Liver (tissue), 9 donors: ENCODE data around the gene CECR2. TPM values are rescaled to one million over a fixed set of nuclear protein-coding genes. Genes with fewer than 3 reads are reported as not detected.

Source experiments
- DNase-seq: peaks from one replicate; pipeline ENCODE4 v3.0.0-alpha.2; 2017; ENCODE audit warnings: low spot score
- H3K27ac ChIP-seq, 2 donors: one replicate each; pipeline ENCODE4 v1.7.0; 2013; ENCODE audit warnings: inconsistent platforms in 2 of 2, low read length in 2 of 2, control low read depth in 1 of 2, low read depth in 1 of 2, mild to moderate bottlenecking in 1 of 2
- H3K27me3 ChIP-seq, 4 donors: one replicate each; pipeline versions ENCODE4 v1.6.1 to v1.7.0; 2013; ENCODE audit warnings: low read length in 3 of 4, inconsistent platforms in 1 of 4, mild to moderate bottlenecking in 1 of 4, moderate library complexity in 1 of 4; ENCODE audit not compliant: control insufficient read depth in 4 of 4, insufficient read depth in 4 of 4
- H3K36me3 ChIP-seq, 4 donors: one replicate each; pipeline versions ENCODE4 v1.6.1 to v1.7.0; 2013; ENCODE audit warnings: low read length in 3 of 4, mild to moderate bottlenecking in 3 of 4, low read depth in 1 of 4, moderate library complexity in 1 of 4; ENCODE audit not compliant: control insufficient read depth in 4 of 4, insufficient read depth in 3 of 4
- H3K4me1 ChIP-seq, 4 donors: one replicate each; pipeline versions ENCODE4 v1.6.1 to v1.7.0; 2013; ENCODE audit warnings: low read length in 3 of 4, mild to moderate bottlenecking in 3 of 4, moderate library complexity in 1 of 4; ENCODE audit not compliant: control insufficient read depth in 4 of 4, insufficient read depth in 4 of 4
- H3K4me3 ChIP-seq, 3 donors: one replicate each; pipeline versions ENCODE4 v1.6.1 to v1.7.0; 2013; ENCODE audit warnings: low read length in 3 of 3, control low read depth in 1 of 3, low read depth in 1 of 3, mild to moderate bottlenecking in 1 of 3
- H3K9ac ChIP-seq, 2 donors: one replicate each; pipeline ENCODE4 v1.7.0; 2013; ENCODE audit warnings: low read length in 2 of 2, mild to moderate bottlenecking in 2 of 2, moderate library complexity in 2 of 2, control low read depth in 1 of 2, low read depth in 1 of 2
- H3K9me3 ChIP-seq, 4 donors: one replicate each; pipeline versions ENCODE4 v1.6.1 to v1.7.0; 2013; ENCODE audit warnings: low read length in 3 of 4; ENCODE audit not compliant: control insufficient read depth in 4 of 4
- FOXA2 ChIP-seq: IDR thresholded peaks from 2 replicates; pipeline ENCODE4 v1.6.1; 2016; ENCODE audit warnings: antibody characterized with exemption
- NR2F2 ChIP-seq: IDR thresholded peaks from 2 replicates; pipeline ENCODE4 v1.6.1; 2016; ENCODE audit warnings: antibody characterized with exemption
- RAD21 ChIP-seq, 2 donors: IDR thresholded peaks; 2 replicates each; pipeline ENCODE4 v1.6.1; 2016; ENCODE audit warnings: antibody characterized with exemption in 2 of 2, mild to moderate bottlenecking in 2 of 2
- TAF1 ChIP-seq: conservative IDR thresholded peaks from 2 replicates; pipeline ENCODE4 v1.6.1; 2016; ENCODE audit warnings: antibody characterized with exemption, mild to moderate bottlenecking
- YY1 ChIP-seq: IDR thresholded peaks from 2 replicates; pipeline ENCODE4 v1.6.1; 2016; ENCODE audit warnings: antibody characterized with exemption, mild to moderate bottlenecking
- WGBS: extraction: QIAGEN DNeasy Blood & Tissue Kit; methylation state at CpG from one replicate; pipeline ENCODE4 v1.1.7; 2013; 5-methylcytosine and 5-hydroxymethylcytosine counted together
- polyA plus RNA-seq, 2 donors: library from polyadenylated mRNA; stranded (reverse) in 1 of 2; unstranded in 1 of 2; fragments of 200-250 nt in 1 of 2; fragments of >200 nt in 1 of 2; fragmentation: Nextera tagmentation in 1 of 2; extraction: Ambion mirVana in 1 of 2; gene quantifications; one replicate each; pipeline versions ENCODE4 v1.2.1 to v1.2.3, GENCODE V29; 2013 to 2015
- total RNA-seq, 2 donors: library from RNA; depleted of rRNA; stranded (reverse); fragments of >200 nt; gene quantifications; one replicate each; pipeline ENCODE4 v1.2.3, GENCODE V29; 2014
- TF ChIP-seq, protein P1 (sequence below): fragments of 150-350 bp; IDR thresholded peaks from 2 replicates; pipeline ENCODE4 v1.5.1; 2017; ENCODE audit warnings: improper control_type of control experiment, low read depth, low read length; ENCODE audit not compliant: missing input control
- TF ChIP-seq, protein P2 (sequence below): IDR thresholded peaks from 2 replicates; pipeline ENCODE4 v1.6.1; 2016; ENCODE audit warnings: antibody characterized with exemption
- TF ChIP-seq, protein P3 (sequence below): IDR thresholded peaks from 2 replicates; pipeline ENCODE4 v1.6.1; 2016; ENCODE audit warnings: antibody characterized with exemption
- donor health status: healthy.
- donor health status: healthy.
- donor health status: healthy.
- donor health status: healthy.
- donor health status: healthy.

Gene CECR2
- total and polyA plus RNA-seq, 4 donors, result 1.8 to 9.7 (median 2.1) TPM

DNA sequence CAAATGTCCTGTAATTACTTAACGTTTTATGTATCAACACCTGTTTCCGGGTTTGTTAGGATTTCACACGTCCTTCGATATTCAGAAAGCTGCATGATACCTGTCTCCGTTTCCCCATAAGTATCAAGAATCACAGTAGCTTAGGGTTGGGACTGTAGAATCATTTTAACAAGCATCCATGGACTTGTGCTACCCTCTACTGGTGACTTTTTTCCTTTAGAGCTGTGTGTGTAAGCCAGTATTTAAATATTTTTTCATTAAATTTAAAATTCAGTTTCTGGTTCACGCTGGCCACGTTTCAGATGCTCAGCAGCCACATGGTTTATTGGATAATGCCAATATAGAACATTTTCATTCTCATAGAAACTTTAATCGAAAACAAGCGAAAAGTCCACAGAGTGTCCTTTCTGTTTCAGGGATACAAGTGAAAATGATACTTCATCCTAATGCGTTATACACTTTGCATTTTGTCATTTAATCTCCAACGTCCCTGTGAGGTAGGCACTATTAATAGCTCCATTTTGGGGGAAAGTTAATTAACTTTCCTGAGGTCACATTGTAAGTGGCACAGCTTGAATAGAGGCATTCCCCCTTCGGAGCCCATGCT lies 132.5 kb downstream of the CECR2 start:
- H3K9me3 ChIP-seq, result no peaks in the 10 kb centered on the region
- 55% methylated on average over 12 of the region's 12 CpGs for WGBS
- DNase-seq, result no peak
- H3K4me1 ChIP-seq, result no peaks in the 10 kb centered on the region
- peak; percentile 94 to 98 for TF ChIP-seq RAD21 (IDR thresholded peaks at IDR 0.05)
- TF ChIP-seq YY1, result no peak
- TF ChIP-seq, protein P1, sequence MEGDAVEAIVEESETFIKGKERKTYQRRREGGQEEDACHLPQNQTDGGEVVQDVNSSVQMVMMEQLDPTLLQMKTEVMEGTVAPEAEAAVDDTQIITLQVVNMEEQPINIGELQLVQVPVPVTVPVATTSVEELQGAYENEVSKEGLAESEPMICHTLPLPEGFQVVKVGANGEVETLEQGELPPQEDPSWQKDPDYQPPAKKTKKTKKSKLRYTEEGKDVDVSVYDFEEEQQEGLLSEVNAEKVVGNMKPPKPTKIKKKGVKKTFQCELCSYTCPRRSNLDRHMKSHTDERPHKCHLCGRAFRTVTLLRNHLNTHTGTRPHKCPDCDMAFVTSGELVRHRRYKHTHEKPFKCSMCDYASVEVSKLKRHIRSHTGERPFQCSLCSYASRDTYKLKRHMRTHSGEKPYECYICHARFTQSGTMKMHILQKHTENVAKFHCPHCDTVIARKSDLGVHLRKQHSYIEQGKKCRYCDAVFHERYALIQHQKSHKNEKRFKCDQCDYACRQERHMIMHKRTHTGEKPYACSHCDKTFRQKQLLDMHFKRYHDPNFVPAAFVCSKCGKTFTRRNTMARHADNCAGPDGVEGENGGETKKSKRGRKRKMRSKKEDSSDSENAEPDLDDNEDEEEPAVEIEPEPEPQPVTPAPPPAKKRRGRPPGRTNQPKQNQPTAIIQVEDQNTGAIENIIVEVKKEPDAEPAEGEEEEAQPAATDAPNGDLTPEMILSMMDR, result peak; percentile 76
- H3K27ac ChIP-seq, result no peak overlapping the region
- H3K36me3 ChIP-seq, result peaks cover 5 to 33% (median 18%) of the 10 kb centered on the region in 4 donors
- no peak overlapping the region for H3K9ac ChIP-seq
- no peak overlapping the region for H3K4me3 ChIP-seq
- no peaks in the 10 kb centered on the region for H3K27me3 ChIP-seq

DNA sequence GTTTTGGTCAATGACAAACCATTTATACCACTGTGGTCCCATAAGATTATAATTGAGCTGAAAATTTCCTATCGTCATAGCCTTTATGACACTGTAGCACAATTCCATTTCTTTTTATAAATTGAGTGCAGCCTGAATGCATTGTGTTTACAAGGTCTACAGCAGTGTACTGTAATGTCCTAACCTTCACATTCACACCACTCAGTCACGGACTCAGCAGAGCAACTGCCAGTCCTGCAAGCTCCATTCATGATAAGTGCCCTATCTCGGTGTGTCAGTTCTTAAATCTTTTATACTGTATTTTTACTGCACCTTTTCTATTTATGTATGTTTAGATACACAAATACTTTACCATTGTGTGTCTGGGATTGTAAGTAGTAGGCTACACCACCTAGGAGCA lies 138.8 kb downstream of the CECR2 start:
- Histone ChIP-seq H3K36me3 (peaks cover 3 to 45% (median 26%) of the 10 kb centered on the region in 4 donors), H3K9ac (no peak overlapping the region), H3K9me3 (no peaks in the 10 kb centered on the region), H3K27me3 (no peaks in the 10 kb centered on the region), H3K27ac (no peak overlapping the region), H3K4me1 (no peaks in the 10 kb centered on the region), H3K4me3 (no peak overlapping the region)
- 97% methylated on average over 3 of the region's 3 CpGs for WGBS
- no peak for DNase-seq
- TF ChIP-seq FOXA2 (no peak), TAF1 (no peak), YY1 (no peak)
- TF ChIP-seq, protein P2, sequence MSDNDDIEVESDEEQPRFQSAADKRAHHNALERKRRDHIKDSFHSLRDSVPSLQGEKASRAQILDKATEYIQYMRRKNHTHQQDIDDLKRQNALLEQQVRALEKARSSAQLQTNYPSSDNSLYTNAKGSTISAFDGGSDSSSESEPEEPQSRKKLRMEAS, result no peak
- TF ChIP-seq, protein P3, sequence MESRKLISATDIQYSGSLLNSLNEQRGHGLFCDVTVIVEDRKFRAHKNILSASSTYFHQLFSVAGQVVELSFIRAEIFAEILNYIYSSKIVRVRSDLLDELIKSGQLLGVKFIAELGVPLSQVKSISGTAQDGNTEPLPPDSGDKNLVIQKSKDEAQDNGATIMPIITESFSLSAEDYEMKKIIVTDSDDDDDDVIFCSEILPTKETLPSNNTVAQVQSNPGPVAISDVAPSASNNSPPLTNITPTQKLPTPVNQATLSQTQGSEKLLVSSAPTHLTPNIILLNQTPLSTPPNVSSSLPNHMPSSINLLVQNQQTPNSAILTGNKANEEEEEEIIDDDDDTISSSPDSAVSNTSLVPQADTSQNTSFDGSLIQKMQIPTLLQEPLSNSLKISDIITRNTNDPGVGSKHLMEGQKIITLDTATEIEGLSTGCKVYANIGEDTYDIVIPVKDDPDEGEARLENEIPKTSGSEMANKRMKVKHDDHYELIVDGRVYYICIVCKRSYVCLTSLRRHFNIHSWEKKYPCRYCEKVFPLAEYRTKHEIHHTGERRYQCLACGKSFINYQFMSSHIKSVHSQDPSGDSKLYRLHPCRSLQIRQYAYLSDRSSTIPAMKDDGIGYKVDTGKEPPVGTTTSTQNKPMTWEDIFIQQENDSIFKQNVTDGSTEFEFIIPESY, result no peak

DNA sequence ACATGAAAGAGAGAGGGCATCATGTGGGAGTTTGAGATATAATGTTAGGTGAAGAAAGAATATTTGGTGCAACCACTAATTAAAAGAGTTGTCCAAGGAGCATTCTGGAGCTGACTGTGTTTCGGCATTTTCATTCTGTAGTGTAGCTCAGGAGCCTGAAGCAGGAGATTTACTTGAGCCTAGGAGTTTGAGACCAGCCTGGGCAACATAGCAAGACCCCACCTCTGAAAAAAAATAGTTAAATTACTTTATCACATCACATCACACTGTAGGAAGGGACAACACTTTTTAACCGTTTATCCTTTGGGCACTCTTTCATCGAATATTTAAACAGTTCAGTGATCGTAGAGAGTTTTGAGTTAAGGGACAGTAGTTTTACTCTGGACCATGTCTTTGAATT lies 143.7 kb downstream of the CECR2 start:
- H3K27me3 ChIP-seq, result no peaks in the 10 kb centered on the region
- WGBS, result 92% methylated on average over 4 of the region's 4 CpGs
- no peak overlapping the region for H3K9ac ChIP-seq
- no peak overlapping the region for H3K4me3 ChIP-seq
- no peak overlapping the region for H3K27ac ChIP-seq
- H3K9me3 ChIP-seq, result no peaks in the 10 kb centered on the region
- H3K4me1 ChIP-seq, result no peaks in the 10 kb centered on the region
- peaks cover 1 to 19% (median 11%) of the 10 kb centered on the region in 4 donors for H3K36me3 ChIP-seq
- no peak for DNase-seq
- no peak for TF ChIP-seq NR2F2

DNA sequence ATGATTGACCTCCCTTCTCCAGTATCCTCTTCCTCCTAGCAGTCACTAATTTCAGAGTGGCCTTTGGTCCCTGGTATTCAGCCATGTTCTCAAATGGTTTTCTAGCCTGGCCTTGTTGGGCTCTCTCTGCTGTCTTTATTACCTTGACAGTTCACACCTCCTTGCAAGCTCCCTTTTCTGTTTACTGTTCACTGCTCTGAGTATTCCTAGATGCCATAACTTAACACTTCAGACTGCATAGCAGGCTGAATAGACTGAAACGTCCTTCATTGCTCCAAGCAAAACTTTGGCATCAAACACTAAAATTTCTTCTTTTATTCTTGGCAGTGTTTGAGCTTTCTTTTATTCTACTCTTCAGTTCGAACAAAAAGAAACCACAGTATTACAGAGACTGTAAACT lies 144.4 kb downstream of the CECR2 start:
- DNase-seq, result no peak
- Histone ChIP-seq H3K9me3 (no peaks in the 10 kb centered on the region), H3K27ac (no peak overlapping the region), H3K9ac (no peak overlapping the region), H3K27me3 (no peaks in the 10 kb centered on the region), H3K36me3 (peaks cover 1 to 19% (median 8%) of the 10 kb centered on the region in 4 donors), H3K4me3 (no peak overlapping the region), H3K4me1 (no peaks in the 10 kb centered on the region)
- TF ChIP-seq, protein P3, result no peak
- TF ChIP-seq, protein P2, result no peak
- 74% methylated on average over 2 of the region's 2 CpGs for WGBS
